SIG-M5 (cell line): ENCODE results near the gene SDHAF4.
"Not testable (repeated sequence)": the region's sequence is repeated elsewhere in the genome, so short reads cannot be mapped to it uniquely, and the experiment has no call there.

Source experiments
- DNase-seq: peaks from one replicate; lab custom pipeline; 2025; lab: John Stamatoyannopoulos, UW

SDHAF4 gene

DNA sequence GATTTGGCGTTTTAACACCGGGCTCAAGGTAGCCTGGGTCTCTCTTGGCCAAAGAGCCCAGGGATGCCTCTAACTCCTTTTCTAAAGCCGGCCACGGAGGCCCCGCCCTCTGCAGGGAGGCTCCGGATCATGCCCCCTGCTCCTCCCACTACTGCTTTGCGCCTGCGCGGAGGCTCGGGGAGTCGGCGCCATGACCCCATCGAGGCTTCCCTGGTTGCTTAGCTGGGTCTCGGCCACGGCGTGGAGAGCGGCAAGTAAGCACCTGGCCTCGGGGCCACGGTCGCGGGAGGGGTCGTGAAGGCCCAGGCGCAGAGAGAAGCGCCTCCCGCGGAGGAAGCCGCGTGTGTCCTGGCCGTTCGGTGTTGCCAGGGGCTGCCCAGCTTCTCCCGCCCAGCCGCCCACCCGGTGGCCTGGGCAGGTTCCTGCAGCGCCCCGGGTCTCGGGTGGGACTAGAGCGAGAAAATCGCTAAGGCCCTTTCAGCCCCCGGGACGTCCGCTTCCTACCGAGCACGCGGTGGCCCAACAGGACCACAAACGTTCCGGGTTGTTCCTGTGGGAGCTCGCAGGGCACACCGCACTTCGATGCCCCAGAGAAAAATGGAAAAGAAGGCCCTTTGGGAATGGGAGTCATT lies at the start of gene SDHAF4:
Gene SDHAF4, plus strand, starts transcription at position 180 of the 632 bp plus-strand sequence. Its CDS starts 11 bp downstream, at position 191.
- DNase-seq = peak; percentile 12

DNA sequence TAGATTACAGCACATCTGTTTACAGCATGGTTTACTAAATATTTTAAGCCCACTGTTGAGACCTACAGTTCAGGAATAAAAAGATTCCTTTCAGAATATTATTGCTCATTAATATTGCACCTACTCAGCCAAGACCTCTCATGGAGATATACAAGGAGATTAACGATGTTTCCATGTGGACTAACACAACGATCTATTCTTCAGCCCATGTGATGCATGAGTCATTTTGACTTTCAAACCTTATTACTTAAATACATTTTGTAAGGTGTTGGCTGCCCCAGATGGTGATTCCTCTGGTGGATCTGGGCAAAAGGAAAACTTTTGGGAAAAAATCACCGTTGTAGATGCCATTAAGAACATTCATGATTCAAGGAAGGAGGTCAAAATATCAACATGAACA lies 48.0 kb upstream of the SDHAF4 start:
- DNase-seq = no peak

DNA sequence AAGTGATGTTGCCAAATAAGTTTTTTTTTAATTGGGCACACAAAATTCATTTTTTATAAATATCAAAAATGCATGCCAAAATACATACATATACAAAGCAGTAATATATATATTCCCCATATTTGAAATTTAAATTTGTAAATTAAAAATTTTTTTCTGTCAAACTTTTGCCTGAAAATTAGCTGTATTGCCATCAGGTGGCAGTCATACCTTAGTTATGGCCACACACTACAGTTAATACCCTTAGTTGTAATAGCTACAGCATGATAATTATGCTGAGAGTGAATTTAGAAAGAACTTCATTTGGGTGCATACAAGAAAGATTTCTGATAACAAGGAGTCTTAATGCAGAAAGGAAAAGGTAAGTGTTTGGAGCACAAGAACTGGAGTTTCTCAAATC lies 46.2 kb upstream of the SDHAF4 start:
- no peak for DNase-seq

DNA sequence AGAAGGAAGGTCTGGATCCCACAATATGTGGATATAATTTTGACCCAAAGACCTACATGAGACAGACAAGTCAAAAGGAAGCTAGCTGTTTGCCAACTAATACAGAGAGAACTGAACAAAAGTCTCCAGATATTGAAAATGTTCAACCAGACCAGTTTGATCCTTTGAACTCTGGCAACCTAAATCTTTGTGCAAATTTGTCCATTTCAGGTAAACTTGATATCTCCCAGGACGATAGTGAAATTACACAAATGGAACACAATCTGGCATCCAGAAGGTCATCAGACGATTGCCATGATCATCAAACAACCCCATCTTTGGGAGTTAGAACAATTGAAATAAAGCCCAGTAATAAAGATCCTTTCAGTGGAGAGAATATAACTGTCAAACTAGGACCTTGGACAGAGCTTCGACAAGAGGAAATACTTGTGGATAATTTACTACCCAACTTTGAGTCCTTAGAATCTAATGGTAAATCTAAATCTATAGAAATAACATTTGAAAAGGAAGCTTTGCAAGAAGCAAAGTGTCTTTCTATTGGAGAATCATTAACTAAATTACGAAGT lies 41.9 kb upstream of the SDHAF4 start:
- DNase-seq = no peak

DNA sequence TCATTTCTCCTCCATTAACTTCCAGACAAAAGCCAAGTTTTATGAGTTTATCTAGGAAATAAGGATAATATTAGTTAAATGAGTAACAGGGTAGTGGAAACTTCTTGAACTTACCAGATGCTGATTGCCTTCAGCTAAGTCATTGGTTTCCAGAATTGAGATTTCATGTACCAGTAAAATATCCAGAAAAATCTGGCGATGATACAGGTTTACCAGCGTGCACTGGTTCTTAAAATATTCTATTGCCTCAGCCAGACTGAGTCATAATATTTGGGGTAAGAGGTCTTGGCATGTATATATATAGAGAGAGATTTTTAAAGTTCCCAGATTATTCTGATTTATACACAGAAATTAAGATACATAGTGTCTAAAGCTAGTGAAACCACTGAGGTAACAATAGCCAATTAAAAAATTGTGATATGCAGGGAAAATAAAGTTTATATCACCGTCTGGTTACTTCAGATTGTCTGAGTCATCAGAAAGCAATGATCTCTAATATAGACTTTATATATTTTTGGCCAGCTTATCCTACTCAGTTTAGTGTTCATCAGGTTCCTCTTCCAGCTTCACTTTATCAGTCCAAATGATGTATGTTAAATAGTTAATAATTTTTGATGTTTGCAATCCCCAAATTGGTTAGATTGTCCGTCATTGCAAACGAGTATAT lies 39.5 kb upstream of the SDHAF4 start:
- DNase-seq = no peak

DNA sequence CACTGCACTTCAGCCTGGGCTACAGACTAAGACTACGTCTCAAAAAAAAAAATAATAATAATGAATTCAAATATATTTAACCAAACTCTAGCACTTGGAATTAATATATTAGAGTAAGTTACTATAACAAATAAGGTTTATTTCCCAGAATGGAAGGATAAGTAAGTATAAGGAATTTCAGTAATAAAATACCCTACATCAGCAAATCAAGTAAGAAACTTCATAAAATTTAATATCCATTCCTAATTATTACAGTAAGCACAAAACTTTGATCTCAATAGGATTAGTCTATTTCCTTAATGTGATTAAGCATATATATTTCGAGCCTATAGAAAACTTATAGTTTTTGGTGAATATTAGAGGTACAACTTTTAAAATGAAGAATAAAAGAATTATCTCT lies 36.7 kb upstream of the SDHAF4 start:
- no peak for DNase-seq

DNA sequence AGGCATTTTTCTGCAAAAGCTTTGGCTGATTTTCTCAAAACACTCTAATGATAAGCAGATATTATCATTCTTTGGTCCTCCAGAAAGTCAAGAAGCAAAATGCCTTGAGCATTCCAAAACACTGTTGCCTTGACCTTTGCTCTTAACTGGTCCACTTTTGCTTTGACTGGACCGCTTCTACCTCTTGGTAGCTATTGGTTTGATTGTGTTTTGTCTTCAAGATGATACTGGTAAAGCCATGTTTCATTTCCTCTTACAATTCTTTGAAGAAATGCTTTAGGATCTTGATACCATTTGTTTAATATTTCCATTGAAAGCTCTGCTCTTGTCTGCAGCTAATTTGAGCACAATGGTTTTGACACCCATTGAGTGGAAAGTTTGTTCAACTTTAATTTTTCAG lies 35.6 kb upstream of the SDHAF4 start:
- no peak for DNase-seq

DNA sequence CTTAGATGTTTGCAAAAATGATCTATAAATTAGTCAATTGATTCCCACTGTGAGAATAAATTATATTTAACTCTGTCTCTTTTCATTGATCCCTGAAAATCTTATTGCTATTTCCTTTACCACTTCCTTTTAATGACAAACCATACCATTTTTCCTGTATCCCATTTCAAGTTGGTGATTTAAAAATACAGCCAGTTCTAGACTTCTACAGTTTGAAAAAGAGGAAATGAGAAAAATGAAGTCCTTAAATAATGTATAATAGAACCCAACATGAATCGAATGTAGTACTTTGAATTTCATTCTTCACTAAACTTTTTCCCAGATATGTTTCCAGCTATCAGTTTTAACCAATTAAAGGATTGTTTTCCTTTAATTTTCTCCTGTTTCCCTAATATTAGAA lies 29.5 kb upstream of the SDHAF4 start:
- no peak for DNase-seq

DNA sequence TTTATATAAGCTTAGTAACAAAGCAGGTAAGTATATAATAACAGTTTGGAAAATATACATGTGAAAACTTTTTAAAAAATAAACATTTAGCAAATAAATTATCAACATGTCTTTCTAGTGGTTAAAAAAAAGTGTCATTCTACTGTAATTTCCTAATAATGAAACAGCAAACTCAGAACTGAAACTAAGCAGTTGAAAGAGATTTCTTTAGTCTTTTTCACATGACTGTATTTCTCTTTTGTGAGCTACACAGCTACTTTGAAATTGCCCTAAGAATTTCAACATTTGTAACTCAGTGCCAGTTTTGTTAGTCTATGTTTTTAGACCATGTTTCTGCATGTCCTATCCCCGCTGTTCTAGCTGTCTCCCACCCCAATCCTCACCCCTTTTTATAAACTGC lies 28.4 kb upstream of the SDHAF4 start:
- DNase-seq = no peak

DNA sequence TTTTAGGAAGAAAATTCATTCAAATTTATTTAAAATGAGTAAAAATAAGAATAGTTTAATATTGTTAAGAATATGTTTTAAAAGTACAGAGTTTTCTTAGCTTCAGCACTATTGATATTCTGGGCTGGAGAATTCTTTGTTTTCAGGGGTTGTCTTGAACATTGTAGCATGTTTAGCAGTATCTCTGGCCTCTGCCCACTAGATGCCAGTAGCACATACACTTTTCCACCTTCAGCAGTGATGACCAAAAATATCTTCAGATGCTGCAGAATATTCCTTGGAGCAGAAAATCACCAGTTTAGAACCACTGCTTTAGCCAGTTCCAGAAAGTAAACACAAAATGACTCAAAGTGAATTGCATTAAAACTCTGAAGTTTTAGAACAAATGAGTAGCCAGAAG lies 19.4 kb upstream of the SDHAF4 start:
- DNase-seq = no peak

DNA sequence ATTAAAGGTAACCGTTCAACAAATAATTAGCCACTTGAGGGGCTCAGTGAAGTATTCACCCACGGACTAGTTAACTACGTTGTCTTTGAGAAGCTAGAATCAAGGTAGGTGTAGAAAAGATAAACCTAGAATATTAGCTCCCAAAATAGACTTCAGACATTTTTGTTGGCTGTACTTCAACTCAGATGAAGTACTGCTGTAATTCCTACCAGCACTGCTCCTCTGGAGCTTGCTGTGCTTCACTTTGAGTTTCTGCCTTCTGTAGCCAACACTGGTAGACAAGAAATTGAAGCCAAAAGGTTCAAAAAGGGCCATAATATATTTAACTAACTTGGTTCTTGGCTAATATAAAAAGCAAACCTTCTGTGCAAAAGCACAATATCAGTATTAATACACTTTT lies 18.8 kb upstream of the SDHAF4 start:
- no peak for DNase-seq

DNA sequence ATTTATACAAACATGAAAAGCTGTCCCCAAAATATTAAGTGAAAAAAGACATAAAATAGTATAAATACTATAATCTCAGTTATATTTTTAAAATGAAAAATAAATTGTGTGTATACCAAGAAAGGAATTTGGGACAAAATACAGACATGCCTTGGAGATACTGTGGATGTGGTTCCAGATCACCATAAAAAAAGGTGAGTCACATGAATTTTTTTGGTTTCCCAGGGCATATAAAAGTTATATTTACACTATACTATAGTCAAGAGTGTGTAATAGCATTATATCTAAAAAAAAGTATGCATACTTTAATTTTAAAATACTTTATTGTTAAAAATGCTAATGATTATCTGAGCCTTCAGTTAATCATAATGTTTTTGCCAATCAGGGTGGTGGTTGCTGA lies 17.4 kb upstream of the SDHAF4 start:
- no peak for DNase-seq

DNA sequence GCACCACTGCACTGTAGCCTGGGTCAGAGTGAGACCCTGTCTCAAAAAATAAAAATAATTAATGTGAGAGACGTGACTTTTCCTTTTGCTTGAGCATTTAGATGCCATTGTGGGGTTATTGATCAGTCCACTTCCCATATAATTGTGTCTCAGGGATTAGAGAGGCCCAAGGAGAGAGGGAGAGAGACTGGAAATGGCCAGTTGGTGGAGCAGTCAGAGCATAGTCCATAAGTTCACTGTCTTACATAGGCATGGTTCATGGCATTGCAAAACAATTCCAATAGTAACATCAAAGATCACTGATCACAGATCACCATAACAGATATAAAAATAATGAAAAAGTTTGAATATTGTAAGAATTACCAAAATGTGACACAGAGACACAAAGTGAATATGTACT lies 15.2 kb upstream of the SDHAF4 start:
- no peak for DNase-seq

DNA sequence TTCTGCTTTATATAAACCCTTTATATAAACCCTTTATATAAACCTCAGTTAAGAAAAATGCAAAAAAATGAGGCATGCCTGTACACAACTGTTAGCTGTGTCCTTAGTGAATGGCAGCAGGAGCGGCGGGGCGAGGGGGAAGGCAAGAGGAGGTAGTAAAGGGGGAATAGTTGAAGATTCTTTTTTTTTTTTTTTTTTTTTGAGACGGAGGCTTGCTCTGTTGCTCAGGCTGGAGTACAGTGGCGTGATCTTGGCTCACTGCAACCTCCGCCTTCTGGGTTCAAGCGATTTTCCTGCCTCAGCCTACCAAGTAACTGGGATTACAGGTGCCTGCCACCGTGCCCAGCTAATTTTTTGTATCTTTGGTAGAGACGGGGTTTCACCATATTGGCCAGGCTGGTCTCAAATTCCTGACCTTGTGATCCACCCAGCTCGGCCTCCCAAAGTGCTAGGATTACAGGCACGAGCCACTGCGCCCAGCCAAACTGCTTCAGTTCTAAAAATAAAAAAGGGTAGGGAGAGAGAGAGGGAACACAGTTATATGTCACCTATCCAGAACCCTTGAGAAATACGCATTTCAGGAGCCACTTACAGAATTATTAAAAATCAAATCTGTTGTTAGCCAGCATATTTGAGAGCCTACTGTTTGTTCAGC lies 14.3 kb upstream of the SDHAF4 start:
- DNase-seq = not testable (repeated sequence)

DNA sequence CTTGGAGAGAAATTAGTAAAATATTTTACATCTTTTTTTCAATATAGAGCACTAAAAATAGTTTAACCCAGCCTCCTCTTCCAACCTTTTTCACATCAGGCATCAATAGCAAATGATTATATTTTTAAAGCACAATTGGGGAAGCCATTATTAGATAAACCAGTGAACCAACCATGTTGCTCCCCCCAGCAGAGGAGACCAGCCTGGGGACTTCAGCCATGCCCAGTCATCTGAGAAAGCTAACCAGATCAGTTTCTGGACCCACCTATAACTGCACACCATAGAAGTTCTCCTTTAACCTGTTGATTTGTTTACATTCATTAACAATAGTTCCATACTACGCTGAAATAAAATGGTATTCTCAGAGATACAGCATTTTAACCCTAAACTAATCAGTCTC lies 13.8 kb upstream of the SDHAF4 start:
- no peak for DNase-seq

DNA sequence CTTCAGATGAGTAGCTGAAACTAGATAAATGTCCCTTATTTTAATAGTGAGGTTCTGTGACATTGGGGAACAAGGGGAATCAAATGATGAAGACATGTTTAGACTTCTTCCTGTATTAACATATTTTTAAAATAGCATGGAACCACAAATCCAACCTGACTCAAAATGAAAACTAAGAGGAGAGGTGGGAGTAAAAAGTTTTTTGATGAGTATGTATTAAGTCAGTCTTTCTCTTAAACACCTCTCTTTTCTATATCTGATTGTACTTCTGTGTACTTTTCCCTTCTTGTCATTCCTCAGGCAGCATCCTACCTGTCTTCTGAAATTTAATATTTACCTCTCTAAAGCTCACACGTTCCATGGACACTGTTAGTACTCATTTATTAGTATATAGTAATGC lies 8.7 kb upstream of the SDHAF4 start:
- DNase-seq = no peak

DNA sequence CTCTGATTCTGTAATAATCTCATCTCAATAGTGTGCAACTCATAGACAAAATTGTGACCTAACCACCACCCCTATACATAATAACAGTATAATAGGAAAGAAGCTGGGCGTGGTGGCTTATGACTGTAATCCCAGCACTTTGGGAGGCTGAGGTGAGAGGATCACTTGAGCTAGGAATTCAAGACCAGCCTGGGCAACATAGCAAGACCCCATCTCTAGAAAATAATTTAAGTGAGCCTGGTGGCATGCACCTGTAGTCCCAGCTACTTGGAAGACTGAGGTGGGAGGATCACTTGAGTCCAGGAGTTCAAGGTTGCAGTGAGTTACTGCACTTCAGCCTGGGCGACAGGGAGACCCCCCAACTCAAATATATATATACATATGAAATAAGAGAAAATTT lies 4.3 kb upstream of the SDHAF4 start:
- DNase-seq = not testable (repeated sequence)

DNA sequence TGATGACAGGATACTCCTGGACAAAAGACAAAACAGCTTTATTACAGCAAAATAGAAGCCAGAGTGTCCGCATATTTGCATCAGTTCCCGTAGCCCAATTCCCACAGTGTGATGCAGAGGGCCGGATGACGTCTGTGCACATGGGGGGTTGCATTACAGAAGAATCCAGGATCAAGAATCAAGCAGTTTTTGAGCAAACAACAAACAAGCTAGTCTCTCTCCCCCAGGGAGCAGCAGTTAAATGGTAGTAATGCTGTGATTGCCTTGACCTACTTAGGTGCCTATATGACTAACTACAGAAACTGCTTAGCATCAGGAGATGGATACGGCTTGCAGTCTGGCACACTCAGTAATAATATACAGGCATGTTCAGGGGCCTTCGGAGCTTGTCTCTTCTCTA lies 3.2 kb upstream of the SDHAF4 start:
- DNase-seq = no peak

DNA sequence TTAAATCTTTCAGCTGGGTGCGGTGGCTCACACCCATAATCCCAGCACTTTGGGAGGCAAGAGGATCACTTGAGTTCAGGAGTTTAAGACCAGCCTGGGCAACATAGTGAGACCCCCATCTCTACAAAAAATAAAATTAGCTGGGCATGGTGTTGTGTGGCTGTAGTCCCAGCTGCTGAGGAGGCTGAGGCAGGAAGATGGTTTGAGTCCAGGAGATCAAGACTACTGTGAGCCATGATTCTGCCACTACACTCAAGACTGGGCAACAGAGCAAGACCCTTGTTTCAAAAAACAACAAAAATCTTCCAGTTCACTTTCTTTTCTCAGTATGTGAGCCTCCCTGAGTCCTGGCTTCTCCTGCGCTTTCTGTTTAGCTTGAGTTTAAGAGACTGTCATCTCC lies 7.9 kb downstream of the SDHAF4 start:
- no peak for DNase-seq

DNA sequence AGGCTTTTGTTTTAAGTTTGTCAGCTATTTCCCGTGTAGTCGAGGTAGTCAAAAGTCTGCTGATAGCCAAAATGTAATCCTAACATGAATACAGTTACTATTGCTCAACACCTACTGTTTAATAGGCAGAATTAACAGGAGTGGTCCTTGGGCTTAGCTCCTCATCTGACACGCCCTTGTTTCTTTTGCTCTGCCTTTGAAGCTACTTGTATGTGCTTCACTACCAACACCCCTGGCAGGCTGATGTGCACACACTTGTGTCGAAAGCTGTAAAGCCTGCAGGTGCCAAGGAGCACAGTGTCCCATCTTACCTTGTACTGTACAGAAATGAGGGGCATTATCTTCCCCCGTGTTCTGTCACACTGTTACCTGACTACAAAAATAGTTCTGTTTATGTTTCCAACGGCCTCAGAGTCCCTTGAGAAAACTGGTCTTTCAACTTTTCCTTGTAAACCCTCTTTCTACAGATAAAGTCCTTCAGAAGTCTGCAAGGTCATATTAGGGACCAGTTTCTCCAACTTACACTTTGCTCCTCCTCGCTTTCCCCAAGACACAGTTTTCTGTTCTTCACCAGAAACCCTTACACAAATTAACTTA lies 9.3 kb downstream of the SDHAF4 start:
- DNase-seq = no peak

DNA sequence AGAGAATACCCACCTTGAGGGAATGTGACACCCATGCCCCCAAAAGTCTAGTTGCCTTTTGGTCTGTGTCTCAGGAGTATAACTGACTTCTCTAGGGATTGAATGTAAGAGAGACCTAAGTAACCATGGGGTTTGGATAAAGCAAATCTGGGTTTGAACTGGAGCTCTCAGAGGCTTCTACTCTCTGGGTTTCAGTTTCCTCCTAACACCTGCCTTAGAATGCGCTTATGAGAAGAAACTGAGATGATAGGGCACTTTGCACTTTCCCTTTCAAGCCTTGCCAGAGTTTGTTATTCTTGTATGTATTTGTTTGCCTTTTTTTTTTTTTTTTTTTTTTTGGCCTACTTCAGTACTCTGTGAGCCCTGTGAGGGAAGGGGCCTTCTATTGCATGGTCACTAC lies 19.4 kb downstream of the SDHAF4 start:
- no peak for DNase-seq

DNA sequence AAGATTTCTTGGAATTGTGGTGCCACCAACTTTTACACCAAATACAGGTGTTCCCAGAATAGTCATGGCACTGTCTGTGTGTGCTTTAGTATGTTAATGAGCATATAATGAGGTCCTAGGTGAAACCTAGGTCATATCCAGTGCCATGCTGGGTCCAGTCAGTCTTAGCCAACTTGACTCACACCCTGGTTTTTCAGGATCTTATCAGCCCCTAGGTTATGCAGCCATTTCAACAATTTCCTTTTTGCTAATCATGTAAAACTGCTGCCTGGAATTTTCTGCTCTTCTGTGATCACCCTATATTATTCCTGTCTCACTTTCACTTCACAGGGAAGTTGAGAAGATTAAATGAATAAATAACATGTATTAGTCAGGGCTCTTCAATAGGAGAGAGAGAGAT lies 23.7 kb downstream of the SDHAF4 start:
- DNase-seq = no peak
